Islet precursor cell (in vitro differentiated cells): ENCODE results near the gene RPL15.

Experiments
- DNase-seq: peaks from one replicate; pipeline ENCODE4 v3.0.0-alpha.2; 2018

Gene RPL15

GRCh38 chr3:23934253-23934652, 17.3 kb downstream of the RPL15 start:
- DNase-seq, result no peak

- DNase-seq, result no peak
These were observed 20.4 kb downstream of the RPL15 start for GRCh38 chr3:23937296-23937695.

- no peak for DNase-seq
These were observed 21.8 kb downstream of the RPL15 start for GRCh38 chr3:23938688-23939087.

DNA sequence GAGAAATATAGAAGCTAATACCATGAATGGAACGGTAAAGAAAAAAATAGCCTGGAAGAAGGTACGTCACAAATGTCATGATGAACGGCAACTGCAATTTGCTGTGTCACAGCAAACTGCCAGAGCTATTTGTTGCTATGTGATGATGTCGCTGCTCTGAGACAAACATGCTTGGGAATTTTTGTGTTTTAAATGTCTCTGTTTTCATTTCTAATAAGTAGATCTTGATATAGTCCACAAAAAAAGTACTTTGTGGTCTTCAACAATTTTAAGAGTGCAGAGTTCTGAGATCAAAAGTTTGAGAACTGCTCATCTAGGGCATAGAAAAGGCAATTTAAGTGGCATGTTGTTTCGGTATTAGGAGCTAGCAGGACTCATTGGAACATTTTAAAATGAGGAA, 23.8 kb downstream of the RPL15 start:
- no peak for DNase-seq

GRCh38 chr3:23941440-23941839, 24.5 kb downstream of the RPL15 start:
- DNase-seq, result no peak

DNA sequence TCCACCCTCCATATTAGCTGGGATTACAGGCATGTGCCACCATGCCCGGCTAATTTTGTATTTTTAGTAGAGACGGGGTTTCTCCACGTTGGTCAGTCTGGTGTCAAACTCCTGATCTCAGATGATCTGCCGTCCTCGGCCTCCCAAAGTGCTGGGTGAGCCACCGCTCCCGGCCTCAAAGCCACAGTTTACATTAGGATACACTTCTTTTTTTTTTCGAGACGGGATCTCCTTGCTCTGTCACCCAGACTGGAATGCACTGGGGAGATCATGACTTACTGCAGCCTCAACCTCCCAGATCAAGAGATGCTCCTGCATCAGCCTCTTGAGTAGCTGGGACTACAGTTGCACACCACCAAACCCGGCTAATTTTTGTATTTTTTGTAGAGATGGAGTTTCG, 25.6 kb downstream of the RPL15 start:
- no peak for DNase-seq

DNA sequence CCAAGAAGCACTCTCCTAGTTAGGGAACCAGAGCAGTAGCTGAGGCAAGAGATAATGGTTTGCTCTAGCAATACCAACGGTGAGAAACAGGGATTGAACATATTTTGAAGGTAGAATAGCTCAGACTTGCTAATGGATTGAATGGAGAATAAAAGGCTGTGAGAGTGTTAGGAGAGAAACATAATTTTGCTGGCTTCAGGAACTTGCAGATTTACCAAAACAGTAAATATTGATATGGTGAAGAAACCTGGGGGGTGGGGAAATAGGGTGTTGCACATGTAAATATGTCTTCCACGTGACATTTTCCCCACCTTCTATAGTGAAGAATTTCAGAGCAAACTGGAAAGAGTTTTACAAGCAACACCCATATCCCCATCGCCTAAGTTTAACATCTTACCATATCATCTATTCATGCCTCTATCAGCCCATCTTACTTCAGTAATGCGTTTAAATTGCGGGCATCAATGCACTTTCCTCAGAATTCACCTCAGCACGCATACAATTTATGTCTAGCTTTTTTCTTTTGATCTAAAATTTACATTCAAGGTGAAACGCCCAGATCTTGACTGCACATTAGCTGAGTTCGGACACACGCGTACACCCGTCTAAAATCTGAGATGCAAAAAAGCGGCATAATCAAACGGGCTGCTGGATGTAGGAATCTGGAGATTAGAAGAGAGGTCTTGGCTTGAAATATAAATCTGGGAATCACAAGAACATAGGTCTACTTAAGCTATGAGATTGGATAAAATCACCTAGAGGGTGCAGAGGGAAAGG, 27.3 kb downstream of the RPL15 start:
- DNase-seq, result no peak

- peak; percentile 91 for DNase-seq
These were observed 28.1 kb downstream of the RPL15 start, which contains the start of gene NR1D2 for GRCh38 chr3:23944861-23945662. NR1D2 (plus strand) TSS chr3:23945286; CDS start chr3:23945579, 293 bp downstream.

- no peak for DNase-seq
These were observed 28.7 kb downstream of the RPL15 start for GRCh38 chr3:23945663-23945912.

GRCh38 chr3:23945913-23946687, 29.2 kb downstream of the RPL15 start:
- peak; percentile 98 for DNase-seq

- no peak for DNase-seq
These were observed 31.8 kb downstream of the RPL15 start for GRCh38 chr3:23948761-23949160.

DNA sequence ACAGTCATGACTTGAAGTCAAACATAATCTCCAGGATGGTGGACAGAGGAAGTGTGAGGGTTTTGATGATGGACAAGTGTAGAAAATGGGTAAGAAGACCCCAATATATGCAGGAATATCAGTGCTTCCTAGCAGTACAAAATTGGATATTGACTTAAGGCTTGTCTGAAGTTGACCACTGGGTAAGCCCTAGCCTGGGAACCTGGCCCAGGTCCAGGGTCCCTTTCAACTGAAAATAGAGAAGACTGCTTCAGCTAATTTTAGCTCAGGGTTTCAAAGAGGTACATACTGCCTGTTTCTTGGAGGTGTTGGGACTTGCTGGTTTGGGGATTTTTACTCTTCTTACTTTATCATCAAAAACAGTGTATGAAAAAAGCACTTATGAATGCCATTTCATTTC, 32.9 kb downstream of the RPL15 start:
- no peak for DNase-seq

GRCh38 chr3:23950293-23950692, 33.4 kb downstream of the RPL15 start:
- no peak for DNase-seq

DNA sequence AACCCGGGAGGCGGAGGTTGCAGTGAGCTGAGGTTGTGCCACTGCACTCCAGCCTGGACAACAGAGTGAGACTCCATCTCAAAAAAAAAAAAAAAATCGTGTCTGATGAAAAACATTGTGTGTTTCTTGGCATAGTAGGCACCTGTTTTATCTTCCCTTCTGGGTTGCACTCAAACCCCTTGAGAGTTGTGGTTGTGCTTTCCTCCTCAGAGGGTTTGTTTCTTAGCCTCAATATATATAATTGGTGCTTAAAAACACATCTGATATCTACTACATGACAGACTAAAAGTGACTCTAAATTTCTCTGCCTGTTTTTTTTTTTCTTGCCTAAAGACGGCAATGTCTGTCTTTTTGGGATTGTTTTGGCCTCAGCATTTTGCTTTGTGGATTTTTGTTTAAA, 35.7 kb downstream of the RPL15 start:
- DNase-seq, result no peak

DNA sequence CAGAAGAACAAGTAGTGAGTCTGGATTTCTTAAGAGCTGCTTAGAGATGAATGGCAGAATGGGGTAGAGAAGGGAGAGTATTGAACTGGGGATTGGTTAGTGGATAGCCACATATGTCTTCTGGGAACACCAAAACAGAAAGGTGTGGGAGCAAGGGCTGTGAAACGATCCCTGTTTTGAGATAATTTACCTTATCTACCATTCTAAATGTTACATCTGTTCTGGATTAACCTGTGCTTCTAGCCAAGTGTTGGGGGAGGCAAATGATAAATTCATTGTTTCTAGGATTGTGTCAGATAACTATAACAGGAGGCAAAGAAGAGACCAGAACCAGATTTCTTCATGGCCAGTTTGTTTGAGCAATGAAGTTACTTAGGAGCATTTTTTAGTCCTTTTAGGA, 36.6 kb downstream of the RPL15 start:
- DNase-seq, result no peak

DNA sequence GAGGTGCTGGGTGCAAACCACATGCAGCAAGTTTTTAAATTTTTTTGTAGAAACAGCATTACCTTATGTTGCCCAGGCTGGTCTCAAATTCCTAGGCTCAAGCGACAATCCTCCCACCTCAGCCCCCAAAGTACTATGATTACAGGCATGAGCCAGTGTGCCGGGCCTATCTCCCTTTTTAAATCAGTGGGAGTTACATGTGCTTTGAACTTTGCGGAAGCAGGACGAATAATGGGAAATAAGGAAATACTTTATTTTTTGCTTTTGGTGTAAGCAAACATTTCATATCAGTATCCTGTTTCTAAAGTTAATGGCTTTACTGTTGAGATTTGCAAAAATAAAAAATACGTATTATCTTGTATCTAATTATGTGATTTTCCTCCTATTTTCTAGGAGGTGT, 37.2 kb downstream of the RPL15 start:
- no peak for DNase-seq

GRCh38 chr3:23956701-23957100, 39.8 kb downstream of the RPL15 start:
- DNase-seq, result no peak

GRCh38 chr3:23959135-23959900, 42.4 kb downstream of the RPL15 start:
- DNase-seq, result no peak

DNA sequence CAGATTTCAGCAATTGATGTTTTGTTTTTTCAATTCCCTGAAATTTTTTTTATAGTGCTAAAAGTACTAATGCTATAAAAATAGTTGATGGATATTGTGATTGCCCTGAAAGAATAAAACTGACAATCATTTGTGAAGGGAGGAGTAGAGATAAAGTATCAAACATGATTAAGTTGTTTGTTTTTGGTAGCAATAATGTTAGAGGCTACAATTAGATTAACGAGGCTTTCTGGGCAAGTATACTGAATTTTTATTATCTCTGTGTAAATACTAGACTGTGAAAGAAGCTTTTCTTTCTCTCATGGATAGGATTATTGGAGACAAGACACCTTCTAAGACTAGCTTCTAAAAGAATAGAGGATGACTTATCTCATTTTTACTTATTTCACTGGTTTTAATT, 43.7 kb downstream of the RPL15 start:
- DNase-seq, result no peak

GRCh38 chr3:23961066-23961465, 44.1 kb downstream of the RPL15 start:
- DNase-seq, result no peak

DNA sequence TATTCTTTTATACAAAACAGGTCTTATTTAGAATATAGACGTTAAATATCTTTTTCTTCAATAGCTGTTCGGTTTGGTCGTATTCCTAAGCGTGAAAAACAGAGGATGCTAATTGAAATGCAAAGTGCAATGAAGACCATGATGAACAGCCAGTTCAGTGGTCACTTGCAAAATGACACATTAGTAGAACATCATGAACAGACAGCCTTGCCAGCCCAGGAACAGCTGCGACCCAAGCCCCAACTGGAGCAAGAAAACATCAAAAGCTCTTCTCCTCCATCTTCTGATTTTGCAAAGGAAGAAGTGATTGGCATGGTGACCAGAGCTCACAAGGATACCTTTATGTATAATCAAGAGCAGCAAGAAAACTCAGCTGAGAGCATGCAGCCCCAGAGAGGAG, 45.0 kb downstream of the RPL15 start:
- no peak for DNase-seq

DNA sequence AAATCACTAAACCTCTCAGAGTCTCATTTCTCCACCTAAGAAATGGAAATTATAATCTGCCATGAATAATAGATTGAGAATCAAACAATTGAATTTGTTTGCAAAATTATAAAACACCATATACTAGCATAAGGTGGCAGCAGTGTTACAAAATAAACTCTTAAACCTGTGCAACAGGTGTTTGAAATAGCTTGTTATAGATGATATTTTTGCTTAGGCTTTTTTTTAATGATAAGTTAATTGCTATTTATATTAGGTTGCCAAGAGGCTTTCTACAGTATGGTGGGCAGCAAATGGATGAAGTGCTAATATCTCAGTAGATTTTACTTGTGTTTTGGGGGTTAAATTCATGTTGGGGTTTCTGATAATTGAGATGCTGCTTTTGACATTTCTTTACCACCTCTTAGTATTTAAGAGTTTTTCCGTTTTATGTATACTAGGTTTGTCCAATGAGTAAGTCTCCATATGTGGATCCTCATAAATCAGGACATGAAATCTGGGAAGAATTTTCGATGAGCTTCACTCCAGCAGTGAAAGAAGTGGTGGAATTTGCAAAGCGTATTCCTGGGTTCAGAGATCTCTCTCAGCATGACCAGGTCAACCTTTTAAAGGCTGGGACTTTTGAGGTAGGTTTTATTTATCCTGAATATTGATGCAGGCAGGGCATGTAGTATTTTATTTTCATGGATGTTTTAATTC, 47.8 kb downstream of the RPL15 start:
- no peak for DNase-seq
